Activated B cell treated with CpG ODN at 0.5 μM for 24 hours (primary cell): Measurements from ENCODE around the gene ARSB. TPM values are rescaled to one million over a fixed set of nuclear protein-coding genes. Genes with fewer than 3 reads are reported as not detected.
A peak's percentile ranks its signal among the peaks of the same experiment; 100 is the strongest.
"Not testable (repeated sequence)": the region's sequence is repeated elsewhere in the genome, so short reads cannot be mapped to it uniquely, and the experiment has no call there.

Experiments
- ATAC-seq: fragments of 200-7000 bp; cut with Tn5 transposase; one replicate; pipeline ENCODE4 v1.10.0; 2021; ENCODE audit warnings: low read depth, mild to moderate bottlenecking, moderate library complexity
- CTCF ChIA-PET: fragments of 350-600 bp; sonication (Branson Sonifier 250); formaldehyde crosslinking; loops from one replicate; lab custom pipeline; 2021; ENCODE audit warnings: antibody characterized with exemption; lab: Charles Lee
- POLR2A ChIA-PET: fragments of 350-600 bp; sonication (Branson Sonifier 250); formaldehyde crosslinking; loops from one replicate; lab custom pipeline; 2021; ENCODE audit warnings: antibody characterized with exemption; lab: Charles Lee
- DNase-seq: peaks from one replicate; pipeline ENCODE4 v3.0.0; 2022
- H3K27ac Mint-ChIP-seq: one replicate; pipeline ENCODE4 v1.8.0; 2020; ENCODE audit warnings: mixed read lengths
- H3K27me3 Mint-ChIP-seq: one replicate; pipeline ENCODE4 v1.8.0; 2021; ENCODE audit warnings: mixed read lengths
- H3K36me3 Mint-ChIP-seq: one replicate; pipeline ENCODE4 v1.8.0; 2021; ENCODE audit warnings: low read depth, mixed read lengths
- H3K4me1 Mint-ChIP-seq: one replicate; pipeline ENCODE4 v1.8.0; 2021; ENCODE audit warnings: mixed read lengths
- H3K4me3 Mint-ChIP-seq: one replicate; pipeline ENCODE4 v1.8.0; 2020; ENCODE audit warnings: mild to moderate bottlenecking, mixed read lengths
- H3K9me3 Mint-ChIP-seq: one replicate; pipeline ENCODE4 v1.8.0; 2020; ENCODE audit warnings: mixed read lengths
- CTCF ChIP-seq: fragments of 200-600 bp; IDR thresholded peaks from one replicate; pipeline ENCODE4 v1.8.0; 2022; ENCODE audit warnings: antibody characterized with exemption, mild to moderate bottlenecking
- intact Hi-C: fragments of 100-400 bp; cut with micrococcal nuclease; formaldehyde crosslinking; loops from one replicate; pipeline ENCODE4 v1.15.1; 2024
- total RNA-seq: library from RNA; stranded (reverse); gene quantifications from 2 replicates; pipeline ENCODE4 v1.2.3, GENCODE V29; 2022

ARSB gene
- total RNA-seq, 1 donor from 2014 or later: 15.6 TPM

- H3K27ac Mint-ChIP-seq: peak overlapping the region; percentile 2
- no peaks in the 10 kb centered on the region for H3K9me3 Mint-ChIP-seq
- H3K36me3 Mint-ChIP-seq: peaks cover 12% of the 10 kb centered on the region
- no peak for DNase-seq
- ATAC-seq: no peak
- H3K4me3 Mint-ChIP-seq: no peak overlapping the region
- peak; percentile 73 for TF ChIP-seq CTCF
- intact Hi-C loops: loop anchor here (1.0 to 5.0 kb wide), 9 partner anchors 19 to 420 kb away; partner anchors contain the start of gene LHFPL2
- ChIA-PET CTCF (interaction anchor here (0.7 to 5.7 kb wide), 8 partner anchors 9 to 348 kb away, joined by 3 to 30 read pairs (median 4); no protein-coding TSS in a partner anchor), POLR2A (interaction anchor here (0.7 to 0.8 kb wide), 2 partner anchors 89 to 158 kb away, joined by 3 read pairs; no protein-coding TSS in a partner anchor)
- peaks cover 39% of the 10 kb centered on the region for H3K4me1 Mint-ChIP-seq
- H3K27me3 Mint-ChIP-seq: no peaks in the 10 kb centered on the region
Observed at GRCh38 chr5:78886341-78887230, 98.5 kb downstream of the ARSB start.

- POLR2A ChIA-PET: interaction anchor here (0.6 kb wide), 1 partner anchor 1021 kb away, joined by 3 read pairs; no protein-coding TSS in a partner anchor
- CTCF ChIA-PET: interaction anchor here (0.8 kb wide), 1 partner anchor 84 kb away, joined by 3 read pairs; no protein-coding TSS in a partner anchor
Observed at GRCh38 chr5:78881884-78882283, 103.2 kb downstream of the ARSB start.

GRCh38 chr5:78879516-78879915, 105.6 kb downstream of the ARSB start:
- CTCF ChIA-PET: no interaction called here

More at GRCh38 chr5:78881884-78882283, 103.2 kb downstream of the ARSB start:
- ATAC-seq (no peak), DNase-seq (no peak)
- intact Hi-C loops: no loop called here
- no peak for TF ChIP-seq CTCF
- H3K4me1 Mint-ChIP-seq: peaks cover 6% of the 10 kb centered on the region
- no peak overlapping the region for H3K4me3 Mint-ChIP-seq
- no peak overlapping the region for H3K27ac Mint-ChIP-seq
- no peaks in the 10 kb centered on the region for H3K9me3 Mint-ChIP-seq
- peaks cover 15% of the 10 kb centered on the region for H3K36me3 Mint-ChIP-seq
- H3K27me3 Mint-ChIP-seq: no peaks in the 10 kb centered on the region

GRCh38 chr5:78866076-78866475, 119.0 kb downstream of the ARSB start:
- POLR2A ChIA-PET, H3K4me1 Mint-ChIP-seq, H3K27ac Mint-ChIP-seq, DNase-seq, CTCF ChIA-PET, H3K9me3 Mint-ChIP-seq, ATAC-seq, intact Hi-C loops, H3K27me3 Mint-ChIP-seq, H3K4me3 Mint-ChIP-seq: not testable (repeated sequence)
- peaks cover 12% of the 10 kb centered on the region for H3K36me3 Mint-ChIP-seq

More at GRCh38 chr5:78879516-78879915, 105.6 kb downstream of the ARSB start:
- Mint-ChIP-seq H3K27ac (no peak overlapping the region), H3K36me3 (peaks cover 6% of the 10 kb centered on the region), H3K27me3 (no peaks in the 10 kb centered on the region), H3K4me3 (no peak overlapping the region), H3K9me3 (no peaks in the 10 kb centered on the region), H3K4me1 (no peaks in the 10 kb centered on the region)
- intact Hi-C loops: no loop called here
- ATAC-seq (no peak), DNase-seq (no peak)
- POLR2A ChIA-PET: no interaction called here
- no peak for TF ChIP-seq CTCF

- Mint-ChIP-seq H3K4me3 (no peak overlapping the region), H3K4me1 (peaks cover 6% of the 10 kb centered on the region), H3K27me3 (no peaks in the 10 kb centered on the region), H3K9me3 (peaks cover 10% of the 10 kb centered on the region), H3K36me3 (peaks cover 21% of the 10 kb centered on the region), H3K27ac (no peak overlapping the region)
- POLR2A ChIA-PET: no interaction called here
- TF ChIP-seq CTCF: no peak
- intact Hi-C loops: no loop called here
- CTCF ChIA-PET: no interaction called here
- ATAC-seq (no peak), DNase-seq (no peak)
Observed at GRCh38 chr5:78858364-78858763, 126.7 kb downstream of the ARSB start.
